Activated T-helper 2 cell treated with anti-CD3 and anti-CD28 coated beads, Interferon-gamma antibody, Interleukin-2, Interleukin-4, amounts not matched to agents 10 μg/mL and 5 μg/mL and 100 μg/mL, durations not matched to agents 14 hours and 24 hours and 36 hours (primary cell): ENCODE measurements around the gene DOC2B. TPM values are rescaled to one million over a fixed set of nuclear protein-coding genes. Genes with fewer than 3 reads are reported as not detected.
"Not testable (repeated sequence)": the region's sequence is repeated elsewhere in the genome, so short reads cannot be mapped to it uniquely, and the experiment has no call there.

ENCODE experiments used
- DNase-seq: peaks from one replicate; pipeline ENCODE4 v3.0.0; 2021; ENCODE audit warnings: low spot score
- H3K27ac Mint-ChIP-seq: one replicate; pipeline ENCODE4 v1.8.0; 2021; ENCODE audit warnings: mixed read lengths
- H3K27me3 Mint-ChIP-seq: one replicate; pipeline ENCODE4 v1.8.0; 2021; ENCODE audit warnings: low read depth, mixed read lengths
- H3K36me3 Mint-ChIP-seq: one replicate; pipeline ENCODE4 v1.8.0; 2021; ENCODE audit warnings: low read depth, mixed read lengths
- H3K4me1 Mint-ChIP-seq: one replicate; pipeline ENCODE4 v1.8.0; 2021; ENCODE audit warnings: low read depth, mixed read lengths
- H3K4me3 Mint-ChIP-seq: one replicate; pipeline ENCODE4 v1.8.0; 2021; ENCODE audit warnings: low read depth, mild to moderate bottlenecking, moderate library complexity, mixed read lengths
- H3K9me3 Mint-ChIP-seq: one replicate; pipeline ENCODE4 v1.8.0; 2021; ENCODE audit warnings: mixed read lengths
- intact Hi-C: fragments of 100-400 bp; cut with micrococcal nuclease; formaldehyde crosslinking; loops from one replicate; pipeline ENCODE4 v1.15.1; 2023
- total RNA-seq: library from RNA; stranded (reverse); gene quantifications from 2 replicates; pipeline ENCODE4 v1.2.3, GENCODE V29; 2022

Gene DOC2B
- total RNA-seq, 1 donor from 2014 or later: 0.37 TPM

GRCh38 chr17:205148-205669, 23.8 kb upstream of the DOC2B start:
- no peaks in the 10 kb centered on the region for H3K4me1 Mint-ChIP-seq

GRCh38 chr17:204427-205147, 23.1 kb upstream of the DOC2B start:
- no peak overlapping the region for H3K4me3 Mint-ChIP-seq

More at GRCh38 chr17:205148-205669, 23.8 kb upstream of the DOC2B start:
- intact Hi-C loops: no loop called here
- DNase-seq: no peak
- Mint-ChIP-seq H3K27ac (no peak overlapping the region), H3K4me3 (no peak overlapping the region), H3K9me3 (no peaks in the 10 kb centered on the region), H3K36me3 (no peaks in the 10 kb centered on the region), H3K27me3 (peaks cover 11% of the 10 kb centered on the region)

GRCh38 chr17:202501-202951, 21.1 kb upstream of the DOC2B start:
- H3K27me3 Mint-ChIP-seq: peaks cover 7% of the 10 kb centered on the region

More at GRCh38 chr17:204427-205147, 23.1 kb upstream of the DOC2B start:
- no peak overlapping the region for H3K27ac Mint-ChIP-seq
- H3K27me3 Mint-ChIP-seq: peaks cover 11% of the 10 kb centered on the region
- no peaks in the 10 kb centered on the region for H3K36me3 Mint-ChIP-seq
- H3K9me3 Mint-ChIP-seq: no peaks in the 10 kb centered on the region
- H3K4me1 Mint-ChIP-seq: no peaks in the 10 kb centered on the region
- intact Hi-C loops: no loop called here
- no peak for DNase-seq

GRCh38 chr17:201736-202135, 20.3 kb upstream of the DOC2B start:
- H3K36me3 Mint-ChIP-seq, H3K27me3 Mint-ChIP-seq, H3K27ac Mint-ChIP-seq, H3K4me3 Mint-ChIP-seq, DNase-seq, intact Hi-C loops, H3K4me1 Mint-ChIP-seq, H3K9me3 Mint-ChIP-seq: not testable (repeated sequence)

More at GRCh38 chr17:202501-202951, 21.1 kb upstream of the DOC2B start:
- Mint-ChIP-seq H3K9me3 (no peaks in the 10 kb centered on the region), H3K36me3 (no peaks in the 10 kb centered on the region), H3K4me1 (no peaks in the 10 kb centered on the region), H3K4me3 (no peak overlapping the region), H3K27ac (no peak overlapping the region)
- no peak for DNase-seq
- intact Hi-C loops: no loop called here

- intact Hi-C loops, H3K9me3 Mint-ChIP-seq, H3K4me3 Mint-ChIP-seq, DNase-seq, H3K4me1 Mint-ChIP-seq, H3K27ac Mint-ChIP-seq, H3K36me3 Mint-ChIP-seq, H3K27me3 Mint-ChIP-seq: not testable (repeated sequence)
Observed at GRCh38 chr17:201257-201656, 19.8 kb upstream of the DOC2B start.

- Mint-ChIP-seq H3K4me3 (no peak overlapping the region), H3K9me3 (no peaks in the 10 kb centered on the region), H3K27me3 (peaks cover 3% of the 10 kb centered on the region), H3K4me1 (no peaks in the 10 kb centered on the region), H3K27ac (no peak overlapping the region), H3K36me3 (no peaks in the 10 kb centered on the region)
- intact Hi-C loops: no loop called here
- no peak for DNase-seq
Observed at GRCh38 chr17:200586-200985, 19.1 kb upstream of the DOC2B start.

GRCh38 chr17:199806-200545, 18.5 kb upstream of the DOC2B start:
- peaks cover 3% of the 10 kb centered on the region for H3K27me3 Mint-ChIP-seq
- intact Hi-C loops: no loop called here
- no peaks in the 10 kb centered on the region for H3K4me1 Mint-ChIP-seq
- no peak overlapping the region for H3K4me3 Mint-ChIP-seq
- DNase-seq: no peak
- H3K9me3 Mint-ChIP-seq: no peaks in the 10 kb centered on the region
- no peak overlapping the region for H3K27ac Mint-ChIP-seq
- no peaks in the 10 kb centered on the region for H3K36me3 Mint-ChIP-seq

GRCh38 chr17:199191-199604, 17.7 kb upstream of the DOC2B start:
- H3K36me3 Mint-ChIP-seq: no peaks in the 10 kb centered on the region
- H3K27me3 Mint-ChIP-seq: peaks cover 3% of the 10 kb centered on the region

GRCh38 chr17:198225-198624, 16.8 kb upstream of the DOC2B start:
- H3K27me3 Mint-ChIP-seq, H3K9me3 Mint-ChIP-seq, intact Hi-C loops, H3K27ac Mint-ChIP-seq, DNase-seq, H3K4me3 Mint-ChIP-seq, H3K36me3 Mint-ChIP-seq, H3K4me1 Mint-ChIP-seq: not testable (repeated sequence)

More at GRCh38 chr17:199191-199604, 17.7 kb upstream of the DOC2B start:
- intact Hi-C loops: no loop called here
- Mint-ChIP-seq H3K4me3 (no peak overlapping the region), H3K4me1 (no peaks in the 10 kb centered on the region), H3K27ac (no peak overlapping the region), H3K9me3 (no peaks in the 10 kb centered on the region)
- DNase-seq: no peak

- no peaks in the 10 kb centered on the region for H3K36me3 Mint-ChIP-seq
- H3K27me3 Mint-ChIP-seq: peaks cover 3% of the 10 kb centered on the region
- no peak overlapping the region for H3K4me3 Mint-ChIP-seq
- DNase-seq: no peak
- H3K9me3 Mint-ChIP-seq: no peaks in the 10 kb centered on the region
- H3K27ac Mint-ChIP-seq: no peak overlapping the region
- no peaks in the 10 kb centered on the region for H3K4me1 Mint-ChIP-seq
- intact Hi-C loops: no loop called here
Observed at GRCh38 chr17:197352-197751, 15.9 kb upstream of the DOC2B start.

GRCh38 chr17:194828-195602, 13.6 kb upstream of the DOC2B start:
- H3K4me3 Mint-ChIP-seq: no peak overlapping the region

GRCh38 chr17:193841-194806, 12.7 kb upstream of the DOC2B start:
- Mint-ChIP-seq H3K27me3 (no peaks in the 10 kb centered on the region), H3K4me3 (no peak overlapping the region), H3K4me1 (no peaks in the 10 kb centered on the region), H3K9me3 (no peaks in the 10 kb centered on the region), H3K27ac (no peak overlapping the region), H3K36me3 (no peaks in the 10 kb centered on the region)
- DNase-seq: no peak
- intact Hi-C loops: no loop called here

More at GRCh38 chr17:194828-195602, 13.6 kb upstream of the DOC2B start:
- Mint-ChIP-seq H3K9me3 (no peaks in the 10 kb centered on the region), H3K27ac (no peak overlapping the region), H3K27me3 (peaks cover 3% of the 10 kb centered on the region), H3K36me3 (no peaks in the 10 kb centered on the region), H3K4me1 (no peaks in the 10 kb centered on the region)
- intact Hi-C loops: no loop called here
- no peak for DNase-seq
